ENCODE data around the gene VASH2. TPM values are rescaled to one million over a fixed set of nuclear protein-coding genes. Genes with fewer than 3 reads are reported as not detected.
A peak's percentile ranks its signal among the peaks of the same experiment; 100 is the strongest.

The VASH2 gene
- total RNA-seq (not detected in 2 replicates), polyA plus RNA-seq (0.06 and 0.09 TPM in 2 replicates), polyA minus RNA-seq (0.17 and 0.43 TPM in 2 replicates)
- total RNA-seq (2013), result 0.65 TPM

- Mint-ChIP-seq H3K4me1 (peaks cover 26% of the 10 kb centered on the region), H3K9me3 (ENCODE audit: insufficient read depth) (no peaks in the 10 kb centered on the region), H3K27ac (no peak within 1 kb of the TSS), H3K27me3 (peaks cover 18% of the 10 kb centered on the region), H3K4me3 (peak within 1 kb of the TSS; percentile 91)
- peak within 1 kb of the TSS; percentile 99 for H3K4me2 ChIP-seq (replicated peaks; ENCODE audit: low read depth, low read length, poor library complexity, severe bottlenecking)
- peaks cover 0 to 1% (median 0%) of the 10 kb centered on the region in 3 donors for H3K9me3 ChIP-seq (ENCODE audit: control extremely low read depth in 1 of 3, control insufficient read depth in 2 of 3, insufficient read depth in 1 of 3, low read length in 2 of 3)
- H3K79me2 ChIP-seq (ENCODE audit: control insufficient read depth, insufficient read depth, low read length), result no peaks in the 10 kb centered on the region
- H3K27me3 ChIP-seq (replicated peaks in 1 of 4; ENCODE audit: control extremely low read depth in 1 of 4, control insufficient read depth in 3 of 4, insufficient read depth in 4 of 4, low read length in 3 of 4), result peaks cover 0 to 27% (median 7%) of the 10 kb centered on the region in 4 experiments
- DNase-seq (peak; percentile 79), ATAC-seq (ENCODE audit: low read depth) (peak; percentile 99)
- H3K9ac ChIP-seq (ENCODE audit: low read length), result peak within 1 kb of the TSS; percentile 74
- H3K27ac ChIP-seq (ENCODE audit: low read length in 2 of 2), result no peak within 1 kb of the TSS
- TF ChIP-seq, protein P1, sequence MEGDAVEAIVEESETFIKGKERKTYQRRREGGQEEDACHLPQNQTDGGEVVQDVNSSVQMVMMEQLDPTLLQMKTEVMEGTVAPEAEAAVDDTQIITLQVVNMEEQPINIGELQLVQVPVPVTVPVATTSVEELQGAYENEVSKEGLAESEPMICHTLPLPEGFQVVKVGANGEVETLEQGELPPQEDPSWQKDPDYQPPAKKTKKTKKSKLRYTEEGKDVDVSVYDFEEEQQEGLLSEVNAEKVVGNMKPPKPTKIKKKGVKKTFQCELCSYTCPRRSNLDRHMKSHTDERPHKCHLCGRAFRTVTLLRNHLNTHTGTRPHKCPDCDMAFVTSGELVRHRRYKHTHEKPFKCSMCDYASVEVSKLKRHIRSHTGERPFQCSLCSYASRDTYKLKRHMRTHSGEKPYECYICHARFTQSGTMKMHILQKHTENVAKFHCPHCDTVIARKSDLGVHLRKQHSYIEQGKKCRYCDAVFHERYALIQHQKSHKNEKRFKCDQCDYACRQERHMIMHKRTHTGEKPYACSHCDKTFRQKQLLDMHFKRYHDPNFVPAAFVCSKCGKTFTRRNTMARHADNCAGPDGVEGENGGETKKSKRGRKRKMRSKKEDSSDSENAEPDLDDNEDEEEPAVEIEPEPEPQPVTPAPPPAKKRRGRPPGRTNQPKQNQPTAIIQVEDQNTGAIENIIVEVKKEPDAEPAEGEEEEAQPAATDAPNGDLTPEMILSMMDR (IDR thresholded peaks at IDR 0.05), result no peak
- TF ChIP-seq EZH2 (IDR thresholded peaks at IDR 0.05; ENCODE audit: borderline replicate concordance, insufficient read depth, low read depth, low read length, poor library complexity, severe bottlenecking), result no peak
- H3K36me3 ChIP-seq (replicated peaks in 1 of 2; ENCODE audit: control extremely low read depth in 1 of 2, control insufficient read depth in 1 of 2, extremely low read depth in 1 of 2, insufficient read depth in 2 of 2, low read length in 1 of 2), result no peaks in the 10 kb centered on the region
- ChIA-PET POLR2A (no interaction called here), CTCF (interaction anchor here (0.9 kb wide), 1 partner anchor 15 kb away, joined by 3 read pairs; no protein-coding TSS in a partner anchor)
- H3K4me3 ChIP-seq (ENCODE audit: control extremely low read depth in 1 of 5, extremely low read depth in 1 of 5, insufficient read depth in 1 of 5, low read depth in 2 of 5, low read length in 4 of 5), result peak within 1 kb of the TSS; percentile 55 to 87 (median 56)
- under 1% methylated on average over 61 of the region's 61 CpGs for WGBS (ENCODE audit: insufficient coverage)
- H3K4me1 ChIP-seq (ENCODE audit: control insufficient read depth in 2 of 2, insufficient read depth in 2 of 2, low read length in 2 of 2), result peaks cover 29 to 40% of the 10 kb centered on the region in 2 donors
- intact Hi-C loops (cut with micrococcal nuclease), result loop anchor here (1.0 to 2.0 kb wide), 2 partner anchors 92 to 156 kb away; partner anchors contain the start of gene FLVCR1
- peak within 1 kb of the TSS; percentile 89 for H2AFZ ChIP-seq (ENCODE audit: insufficient read depth, low read depth, low read length, poor library complexity, severe bottlenecking)
- no peaks in the 10 kb centered on the region for H4K20me1 ChIP-seq (ENCODE audit: control insufficient read depth, insufficient read depth, low read length, poor library complexity, severe bottlenecking)
Measured at GRCh38 chr1:212950243-212951125, at the start of gene VASH2. TSS of gene VASH2 (plus strand) at chr1:212950541. CDS start at chr1:212951543, 1,002 bp downstream.

- ChIA-PET CTCF (no interaction called here), POLR2A (no interaction called here)
- TF ChIP-seq, protein P1 (IDR thresholded peaks at IDR 0.05), result no peak
- TF ChIP-seq EZH2 (IDR thresholded peaks at IDR 0.05; ENCODE audit: borderline replicate concordance, insufficient read depth, low read depth, low read length, poor library complexity, severe bottlenecking), result no peak
- Histone ChIP-seq H4K20me1 (ENCODE audit: control insufficient read depth, insufficient read depth, low read length, poor library complexity, severe bottlenecking) (no peaks in the 10 kb centered on the region), H3K9me3 (ENCODE audit: control extremely low read depth in 1 of 3, control insufficient read depth in 2 of 3, insufficient read depth in 1 of 3, low read length in 2 of 3) (peaks cover 5 to 25% (median 24%) of the 10 kb centered on the region in 3 donors), H3K36me3 (replicated peaks in 1 of 2; ENCODE audit: control extremely low read depth in 1 of 2, control insufficient read depth in 1 of 2, extremely low read depth in 1 of 2, insufficient read depth in 2 of 2, low read length in 1 of 2) (peaks cover 5% of the 10 kb centered on the region in 2 experiments), H3K27me3 (replicated peaks in 1 of 4; ENCODE audit: control extremely low read depth in 1 of 4, control insufficient read depth in 3 of 4, insufficient read depth in 4 of 4, low read length in 3 of 4) (no peaks in the 10 kb centered on the region), H3K79me2 (ENCODE audit: control insufficient read depth, insufficient read depth, low read length) (no peaks in the 10 kb centered on the region), H2AFZ (ENCODE audit: insufficient read depth, low read depth, low read length, poor library complexity, severe bottlenecking) (no peak overlapping the region), H3K4me2 (replicated peaks; ENCODE audit: low read depth, low read length, poor library complexity, severe bottlenecking) (no peak overlapping the region), H3K4me1 (ENCODE audit: control insufficient read depth in 2 of 2, insufficient read depth in 2 of 2, low read length in 2 of 2) (no peaks in the 10 kb centered on the region), H3K27ac (ENCODE audit: low read length in 2 of 2) (no peak overlapping the region), H3K9ac (ENCODE audit: low read length) (no peak overlapping the region), H3K4me3 (ENCODE audit: control extremely low read depth in 1 of 5, extremely low read depth in 1 of 5, insufficient read depth in 1 of 5, low read depth in 2 of 5, low read length in 4 of 5) (no peak overlapping the region)
- Mint-ChIP-seq H3K9me3 (ENCODE audit: insufficient read depth) (peaks cover 18% of the 10 kb centered on the region), H3K4me1 (no peaks in the 10 kb centered on the region), H3K4me3 (no peak overlapping the region), H3K27me3 (no peaks in the 10 kb centered on the region), H3K27ac (no peak overlapping the region)
- intact Hi-C loops (cut with micrococcal nuclease), result no loop called here
- no peak for DNase-seq
- WGBS (ENCODE audit: insufficient coverage), result no CpG with 5 or more reads among the region's 2 CpGs
- no peak for ATAC-seq (ENCODE audit: low read depth)
Measured at GRCh38 chr1:212901290-212901689, 49.1 kb upstream of the VASH2 start.

All from B cell (primary cell).